ENCODE results near the gene COL9A2.

Gene COL9A2

GRCh38 chr1:40303051-40303771, 13.9 kb downstream of the COL9A2 start:
- no peak for DNase-seq (ENCODE audit: low spot score)

DNA sequence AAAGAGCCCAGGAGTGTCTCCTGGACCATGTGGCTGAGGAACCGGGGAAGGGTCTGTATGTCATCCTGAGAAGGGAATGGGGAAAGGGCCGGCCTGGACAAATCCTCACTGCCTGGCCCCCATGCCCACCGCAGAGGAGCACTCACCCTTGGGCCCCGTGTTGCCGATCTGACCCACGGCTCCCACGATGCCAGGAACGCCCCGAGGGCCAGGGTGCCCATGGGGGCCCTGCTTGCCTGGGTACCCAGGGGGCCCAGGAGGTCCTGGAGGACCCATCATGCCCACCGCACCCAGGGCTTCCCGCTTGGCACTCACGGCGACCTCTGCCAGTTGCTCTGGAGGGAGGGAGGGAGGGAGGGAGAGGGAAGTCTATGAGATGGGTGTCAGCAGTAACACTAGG, 14.6 kb downstream of the COL9A2 start:
- no peak for DNase-seq (ENCODE audit: low spot score)

DNA sequence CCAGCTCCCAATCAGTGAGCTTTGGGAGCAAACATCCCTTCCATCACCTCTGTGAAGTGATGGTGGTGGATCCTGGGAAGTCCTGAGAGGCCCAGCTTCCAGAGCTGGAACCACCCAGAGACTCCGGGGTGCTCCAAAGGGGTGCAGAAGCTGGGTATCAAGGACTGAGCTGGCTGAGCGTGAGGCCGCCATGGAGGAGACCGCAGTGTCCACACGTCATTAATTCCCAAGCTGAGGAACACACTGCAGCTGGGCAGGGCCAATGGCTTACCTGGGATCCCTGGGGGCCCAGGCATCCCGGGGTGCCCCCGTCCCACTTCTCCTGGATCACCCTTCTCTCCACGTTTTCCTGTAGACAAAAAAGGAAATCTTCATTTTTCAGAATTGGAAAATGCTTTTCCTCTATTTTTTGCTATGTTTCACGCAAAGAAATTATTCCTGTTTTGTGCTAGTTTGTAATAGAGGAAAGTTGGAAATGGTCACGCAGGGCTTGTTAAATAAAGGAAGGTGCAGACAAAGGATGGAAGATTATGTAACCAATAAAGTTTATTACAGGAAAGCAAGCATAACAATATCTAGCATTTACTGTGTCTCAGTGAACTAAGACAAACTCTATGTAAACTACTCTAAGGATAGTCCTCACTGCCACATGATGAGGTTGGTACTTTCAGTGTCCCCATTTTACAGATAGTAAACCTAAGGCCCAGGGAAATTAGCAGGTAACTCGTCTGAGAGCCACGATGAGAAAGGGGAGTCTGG, 15.4 kb downstream of the COL9A2 start:
- no peak for DNase-seq (ENCODE audit: low spot score)

- no peak for DNase-seq (ENCODE audit: low spot score)
Measured at GRCh38 chr1:40301066-40301465, 16.0 kb downstream of the COL9A2 start.

DNA sequence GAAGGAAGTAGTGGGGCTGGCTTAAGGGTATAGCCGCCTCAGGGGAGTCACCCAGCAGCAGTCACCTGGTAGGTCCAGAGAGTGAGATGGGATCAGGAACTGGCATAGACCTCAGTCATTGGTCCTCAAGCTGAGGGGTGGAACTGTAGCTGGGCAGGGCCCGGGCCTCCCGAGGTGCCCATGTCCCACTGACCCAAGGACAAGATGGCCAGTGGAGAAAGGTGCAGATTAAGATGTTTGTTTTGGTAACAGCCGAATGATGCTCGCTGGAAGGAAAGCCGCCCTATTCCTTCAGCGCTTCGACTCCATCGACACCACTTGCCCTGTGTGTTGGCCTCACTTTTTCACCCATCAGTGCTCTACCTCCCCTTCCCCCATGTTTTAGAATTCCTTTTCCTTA, 16.4 kb downstream of the COL9A2 start:
- DNase-seq (ENCODE audit: low spot score): no peak

- no peak for DNase-seq (ENCODE audit: low spot score)
Measured at GRCh38 chr1:40300249-40300567, 16.9 kb downstream of the COL9A2 start.

DNA sequence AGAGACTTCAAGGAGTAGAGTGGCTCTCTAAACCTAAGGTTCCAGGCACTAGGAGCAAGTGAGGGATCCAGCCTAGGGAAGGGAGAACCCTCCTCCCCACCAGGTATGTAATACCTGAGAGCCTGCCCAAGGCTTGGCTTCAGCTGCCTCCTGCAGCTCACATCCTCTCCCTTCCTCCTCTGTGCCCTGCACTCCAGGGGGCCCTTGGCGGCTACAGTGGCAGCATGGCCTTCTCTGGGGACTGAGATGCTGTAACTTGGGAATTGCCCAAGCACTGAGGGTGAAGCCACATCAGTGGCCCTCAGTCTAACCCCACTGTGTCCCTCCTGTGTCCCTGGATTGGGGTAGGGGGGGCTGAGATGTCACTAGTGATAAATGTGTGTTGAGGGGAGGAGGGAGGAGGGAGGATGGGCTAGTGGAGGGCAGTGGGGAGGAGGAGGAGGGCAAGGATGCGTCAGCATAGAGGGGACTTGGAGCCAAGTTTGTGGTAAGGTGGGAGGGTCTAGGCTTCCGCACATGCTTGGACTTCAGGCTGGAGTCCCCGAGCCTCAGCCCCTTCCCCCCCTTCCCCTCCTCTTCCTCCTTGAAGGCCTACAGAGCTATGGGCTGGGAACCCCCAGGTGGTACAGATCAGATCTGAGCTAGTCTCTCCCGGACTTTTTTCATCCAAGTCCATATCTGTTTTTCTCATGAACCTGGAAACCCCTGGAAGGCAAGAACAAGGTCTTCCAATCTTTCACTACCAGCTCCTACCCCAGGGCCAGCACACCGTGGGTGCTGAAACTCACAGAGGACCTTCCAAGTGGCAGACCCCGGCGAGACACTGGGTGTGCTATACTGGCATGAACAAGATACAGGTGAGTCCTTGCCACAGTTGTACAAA, 17.5 kb downstream of the COL9A2 start:
- DNase-seq (ENCODE audit: low spot score): no peak

DNA sequence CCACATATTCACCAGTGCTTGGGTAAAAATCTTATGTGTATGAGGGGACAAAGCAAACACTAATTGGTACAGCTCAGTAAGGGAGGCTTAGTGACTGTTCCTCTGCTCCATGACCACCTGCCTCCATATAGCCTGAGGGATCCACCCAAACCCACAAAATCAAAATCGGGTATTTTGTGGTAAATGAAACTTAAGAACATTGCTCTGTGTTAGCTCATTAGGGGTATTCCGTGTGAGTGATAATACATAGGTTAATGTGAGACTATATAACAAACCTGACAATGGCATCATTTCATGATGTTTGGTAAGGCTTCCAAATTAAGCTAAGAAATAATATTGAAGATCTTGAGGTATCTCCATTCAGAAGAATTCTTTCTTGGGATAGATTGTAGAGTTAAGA, 25.8 kb downstream of the COL9A2 start:
- DNase-seq (ENCODE audit: low spot score): no peak

GRCh38 chr1:40281853-40282252, 35.2 kb downstream of the COL9A2 start:
- DNase-seq (ENCODE audit: low spot score): no peak

GRCh38 chr1:40276122-40276521, 41.0 kb downstream of the COL9A2 start:
- no peak for DNase-seq (ENCODE audit: low spot score)

- DNase-seq (ENCODE audit: low spot score): no peak
Measured at GRCh38 chr1:40274331-40274730, 42.8 kb downstream of the COL9A2 start.

GRCh38 chr1:40273547-40274166, 43.4 kb downstream of the COL9A2 start:
- DNase-seq (ENCODE audit: low spot score): no peak

DNA sequence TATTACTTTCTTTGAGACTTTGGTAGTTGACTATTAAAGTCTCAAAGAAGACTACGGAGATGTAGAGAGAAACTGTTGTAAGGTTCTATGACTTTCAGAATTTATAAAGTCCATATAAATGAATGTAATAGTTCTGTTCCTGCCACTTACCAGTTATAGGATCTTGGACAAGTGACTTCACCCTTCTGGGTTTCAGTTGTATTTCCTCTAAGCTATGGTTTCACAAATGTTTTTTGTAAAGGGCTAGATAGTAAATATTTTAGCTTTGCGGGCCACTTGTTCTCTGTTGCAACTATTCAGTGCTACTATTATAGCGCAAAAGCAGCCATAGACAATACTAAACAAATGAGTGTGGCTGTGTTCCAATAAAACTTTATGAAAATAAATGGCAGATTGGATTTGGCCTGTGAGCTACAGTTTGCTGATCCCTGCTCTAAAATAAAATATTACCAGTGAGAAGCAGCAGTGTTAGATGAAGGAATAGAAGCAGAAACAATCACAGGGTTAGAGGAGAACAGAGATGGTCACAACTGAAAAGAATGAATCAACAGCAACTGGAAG, 44.4 kb downstream of the COL9A2 start:
- DNase-seq (ENCODE audit: low spot score): no peak

DNA sequence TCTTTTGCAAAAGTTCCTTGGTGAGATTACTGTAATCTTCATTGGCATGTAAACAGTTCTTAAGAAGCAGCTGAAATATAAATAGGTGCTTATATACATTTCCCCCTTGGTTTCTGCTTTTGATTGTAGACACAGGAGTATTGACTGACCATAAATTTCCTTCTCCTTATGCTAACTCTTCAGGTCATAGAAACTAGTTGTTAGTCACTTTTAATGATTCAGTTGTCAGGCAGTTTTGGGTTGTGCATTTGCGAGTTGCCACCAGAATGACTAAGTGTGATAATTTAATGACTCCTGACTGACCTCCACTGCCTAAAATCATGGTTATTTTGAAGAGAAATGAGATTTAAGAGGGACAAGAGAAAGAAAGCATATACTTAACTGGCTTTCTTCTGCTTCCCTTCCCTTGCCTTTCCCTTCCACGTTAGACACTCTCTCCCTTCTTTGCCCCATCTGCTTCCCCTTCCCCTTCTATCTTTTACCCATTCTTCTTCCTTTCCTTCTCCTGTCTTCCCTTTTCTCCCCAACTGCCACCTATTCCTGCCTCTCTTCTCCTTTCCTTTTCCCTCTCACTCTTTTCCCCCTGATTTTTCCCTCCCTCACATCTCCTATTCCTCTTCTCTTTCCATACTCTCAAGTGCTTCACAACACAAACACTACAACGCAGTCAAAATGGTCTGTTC, 46.8 kb downstream of the COL9A2 start:
- no peak for DNase-seq (ENCODE audit: low spot score)

DNA sequence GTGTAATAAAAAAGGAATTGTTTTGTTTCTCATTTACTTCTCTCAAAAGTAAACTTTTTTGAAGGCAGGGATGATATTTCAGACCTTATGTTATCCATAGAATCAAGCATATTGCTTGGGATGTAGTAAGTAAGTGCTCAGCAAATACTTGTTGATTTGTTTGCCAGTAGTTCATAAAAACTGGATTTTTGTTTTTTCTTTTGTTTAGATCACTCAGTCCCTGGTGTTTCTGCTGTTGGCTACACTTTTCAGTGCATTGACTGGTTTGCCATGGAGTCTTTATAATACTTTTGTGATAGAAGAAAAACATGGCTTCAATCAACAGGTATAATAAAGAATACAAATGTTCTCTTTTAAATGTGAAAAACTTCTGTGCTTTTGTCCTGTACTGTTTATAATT, 48.9 kb downstream of the COL9A2 start:
- DNase-seq (ENCODE audit: low spot score): no peak

DNA sequence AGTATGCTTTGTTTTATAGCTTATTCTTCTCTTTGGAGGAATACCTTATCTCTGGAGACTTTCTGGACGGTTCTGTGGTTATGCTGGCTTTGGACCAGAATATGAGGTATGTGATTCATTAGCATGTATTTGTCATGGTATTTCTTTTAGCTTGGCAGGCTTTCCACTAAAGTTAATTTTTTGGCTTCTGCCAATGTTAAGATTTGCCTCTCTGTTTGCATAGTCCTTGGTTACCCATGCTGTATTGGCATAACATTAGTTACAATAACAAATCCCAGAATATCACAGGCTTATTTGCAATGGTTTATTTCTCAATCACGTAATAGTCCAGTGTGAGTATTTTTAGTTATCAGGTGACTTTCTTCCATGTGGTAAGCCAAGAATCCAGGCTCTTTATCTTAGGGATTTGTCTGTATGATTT, 49.3 kb downstream of the COL9A2 start:
- DNase-seq (ENCODE audit: low spot score): peak; percentile 5

DNA sequence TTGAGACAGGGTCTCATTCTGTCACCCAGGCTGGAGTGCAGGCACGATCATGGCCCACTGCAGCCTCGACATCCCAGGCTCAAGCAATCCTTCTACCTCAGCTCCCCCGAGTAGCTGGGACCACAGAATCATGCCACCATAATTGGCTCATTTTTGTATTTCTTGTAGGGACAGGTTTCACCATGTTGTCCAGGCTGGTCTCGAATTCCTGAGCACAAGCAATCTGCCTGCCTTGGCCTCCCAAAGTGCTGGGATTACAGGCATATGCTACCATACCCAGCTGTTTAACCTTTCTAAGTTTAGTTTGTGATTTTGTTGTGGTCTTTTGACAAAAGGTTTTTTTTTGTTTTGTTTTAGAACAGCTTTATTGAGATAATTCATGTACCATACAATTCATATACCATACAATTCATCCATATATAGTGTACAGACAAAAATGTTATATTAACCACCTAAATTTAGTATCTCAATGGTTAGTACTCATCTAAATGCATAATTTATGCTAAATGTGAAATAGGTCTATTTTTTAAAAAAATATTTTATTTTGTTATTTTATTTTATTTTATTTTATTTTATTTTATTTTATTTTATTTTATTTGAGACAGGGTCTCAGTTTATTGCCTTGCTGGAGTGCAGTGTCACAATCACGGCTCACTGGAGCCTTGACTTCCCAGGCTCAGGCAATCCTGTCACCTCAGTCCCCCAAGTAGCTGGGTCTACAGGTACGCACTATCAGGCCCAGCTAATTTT, 50.1 kb downstream of the COL9A2 start:
- DNase-seq (ENCODE audit: low spot score): no peak

- no peak for DNase-seq (ENCODE audit: low spot score)
Measured at GRCh38 chr1:40265919-40266318, 51.2 kb downstream of the COL9A2 start.

- no peak for DNase-seq (ENCODE audit: low spot score)
Measured at GRCh38 chr1:40265298-40265697, 51.8 kb downstream of the COL9A2 start.

- DNase-seq (ENCODE audit: low spot score): no peak
Measured at GRCh38 chr1:40264354-40264781, 52.7 kb downstream of the COL9A2 start.

- no peak for DNase-seq (ENCODE audit: low spot score)
Measured at GRCh38 chr1:40258445-40258769, 58.7 kb downstream of the COL9A2 start.
